Stimulated activated naive CD8-positive, alpha-beta T cell treated with anti-CD3 and anti-CD28 coated beads, Interleukin-15, Interleukin-2, amounts not matched to agents 100 ng/mL and 50 ng/mL, for 24 hours (primary cell): ENCODE results near the gene CAMKK1.

Experiments used
- H3K27ac Mint-ChIP-seq: one replicate; pipeline ENCODE4 v1.8.0; 2021; ENCODE audit warnings: mild to moderate bottlenecking, mixed read lengths
- H3K27me3 Mint-ChIP-seq: one replicate; pipeline ENCODE4 v1.8.0; 2021; ENCODE audit warnings: mixed read lengths
- H3K36me3 Mint-ChIP-seq: one replicate; pipeline ENCODE4 v1.8.0; 2021; ENCODE audit warnings: low read depth, mixed read lengths
- H3K4me1 Mint-ChIP-seq: one replicate; pipeline ENCODE4 v1.8.0; 2021; ENCODE audit warnings: low read depth, mixed read lengths
- H3K4me3 Mint-ChIP-seq: one replicate; pipeline ENCODE4 v1.8.0; 2021; ENCODE audit warnings: mild to moderate bottlenecking, mixed read lengths
- H3K9me3 Mint-ChIP-seq: one replicate; pipeline ENCODE4 v1.8.0; 2021; ENCODE audit warnings: mixed read lengths

CAMKK1 gene

DNA sequence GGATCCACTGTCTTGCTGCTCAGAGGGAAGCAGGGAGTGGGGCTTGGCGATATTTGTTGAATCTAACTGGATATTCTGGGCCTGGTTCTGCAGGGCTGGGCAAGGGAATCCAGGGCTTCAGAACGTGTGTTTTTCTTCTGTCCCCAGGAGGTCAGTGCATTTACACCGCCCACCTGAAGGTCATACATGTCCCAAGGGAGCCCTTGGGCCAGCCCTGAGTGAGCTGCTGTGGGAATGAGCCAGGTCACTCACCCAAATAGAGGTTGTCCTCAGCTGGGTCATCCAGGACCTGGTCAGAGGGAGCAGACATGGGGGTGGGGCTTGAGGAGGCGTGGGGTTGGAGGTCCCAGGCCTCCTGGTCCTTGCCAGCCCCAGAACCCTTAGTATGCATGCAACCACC, 10.6 kb downstream of the CAMKK1 start:
- Mint-ChIP-seq H3K9me3 (no peaks in the 10 kb centered on the region), H3K4me1 (peaks cover 10% of the 10 kb centered on the region), H3K36me3 (no peaks in the 10 kb centered on the region), H3K27me3 (no peaks in the 10 kb centered on the region), H3K27ac (no peak overlapping the region), H3K4me3 (no peak overlapping the region)

DNA sequence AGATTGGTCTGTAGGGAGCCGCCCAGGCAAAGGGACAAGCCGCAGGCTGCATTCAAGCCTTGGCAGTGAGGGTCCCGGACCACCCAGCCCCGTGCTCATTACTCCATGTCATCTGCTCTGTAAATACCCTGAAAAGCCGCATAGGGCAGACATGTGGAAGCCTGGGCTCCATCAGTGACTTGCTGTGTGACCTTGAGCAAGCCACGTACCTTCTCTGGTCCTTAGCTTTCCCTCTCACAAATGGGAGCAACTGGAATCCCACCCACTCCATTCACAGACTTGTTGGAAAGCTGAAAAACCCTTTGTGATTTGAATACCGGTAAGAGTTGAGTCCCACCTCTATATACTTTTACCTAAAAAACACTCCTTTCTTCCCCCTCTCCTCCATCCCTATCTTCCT, 11.9 kb downstream of the CAMKK1 start:
- Mint-ChIP-seq H3K36me3 (no peaks in the 10 kb centered on the region), H3K27ac (no peak overlapping the region), H3K4me3 (no peak overlapping the region), H3K4me1 (no peaks in the 10 kb centered on the region), H3K27me3 (no peaks in the 10 kb centered on the region), H3K9me3 (no peaks in the 10 kb centered on the region)

DNA sequence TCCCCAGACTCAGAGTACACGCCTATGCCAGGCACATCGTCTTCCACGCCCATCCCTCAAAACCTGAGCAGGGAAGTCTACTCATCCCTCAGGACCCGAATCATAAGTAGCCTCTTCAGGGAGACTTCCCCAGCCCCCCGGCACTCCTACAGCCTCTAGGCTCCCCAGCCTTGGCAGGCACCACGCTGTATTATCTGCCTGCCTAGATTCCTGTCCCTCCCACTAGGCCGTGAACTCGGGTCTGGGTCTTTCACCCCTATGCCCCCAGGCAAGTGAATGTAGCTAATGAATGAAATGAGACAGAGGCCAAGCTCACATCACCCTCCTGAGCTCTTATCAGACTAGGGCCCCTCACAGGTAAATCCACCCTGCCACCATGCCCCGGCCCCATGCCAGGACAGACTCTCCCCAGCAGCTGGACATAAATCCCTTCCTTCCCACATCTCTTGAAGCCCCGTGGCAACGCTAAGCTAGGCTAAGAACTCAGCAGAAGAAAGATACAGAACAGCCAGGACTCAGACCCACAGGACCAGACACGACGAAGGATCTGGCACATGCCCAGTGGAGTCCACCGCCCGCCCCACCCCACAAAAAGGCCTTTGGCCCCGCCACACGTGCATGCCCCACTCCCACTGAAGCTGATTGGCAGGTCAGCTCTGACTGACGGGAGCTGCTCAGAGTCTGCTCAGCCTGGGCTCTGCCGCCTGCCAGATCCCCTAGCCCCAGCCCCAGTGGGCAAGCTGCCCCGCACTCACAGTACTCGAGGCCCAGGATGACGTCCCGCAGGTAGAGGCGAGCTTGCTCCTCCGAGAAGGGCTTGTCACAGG, 13.0 kb downstream of the CAMKK1 start:
- no peaks in the 10 kb centered on the region for H3K36me3 Mint-ChIP-seq
- H3K27ac Mint-ChIP-seq: no peak overlapping the region

DNA sequence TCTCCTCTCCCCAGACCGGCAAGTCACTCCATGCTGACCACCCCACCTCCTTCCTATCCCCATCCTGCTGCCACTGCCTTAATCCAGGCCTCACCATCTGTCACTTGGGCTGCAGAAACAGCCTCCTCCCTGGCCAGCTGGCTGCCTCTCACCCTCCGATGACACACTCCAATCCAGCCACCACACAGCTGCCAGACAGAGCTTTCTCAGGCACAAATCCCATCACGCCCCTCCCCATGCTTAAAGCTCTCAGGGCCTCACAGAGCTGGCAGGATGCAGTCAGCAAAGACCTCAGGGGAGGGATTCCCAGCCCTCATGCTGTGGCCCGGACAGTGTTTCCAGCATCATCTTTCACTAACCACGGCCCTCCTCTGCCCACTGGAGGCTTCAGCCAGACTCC, 13.7 kb downstream of the CAMKK1 start:
- Mint-ChIP-seq H3K27me3 (no peaks in the 10 kb centered on the region), H3K36me3 (no peaks in the 10 kb centered on the region), H3K9me3 (no peaks in the 10 kb centered on the region), H3K4me1 (no peaks in the 10 kb centered on the region), H3K27ac (no peak overlapping the region), H3K4me3 (no peak overlapping the region)

More for the DNA sequence above, 13.0 kb downstream of the CAMKK1 start:
- Mint-ChIP-seq H3K27me3 (no peaks in the 10 kb centered on the region), H3K9me3 (no peaks in the 10 kb centered on the region), H3K4me1 (no peaks in the 10 kb centered on the region), H3K4me3 (no peak overlapping the region)

DNA sequence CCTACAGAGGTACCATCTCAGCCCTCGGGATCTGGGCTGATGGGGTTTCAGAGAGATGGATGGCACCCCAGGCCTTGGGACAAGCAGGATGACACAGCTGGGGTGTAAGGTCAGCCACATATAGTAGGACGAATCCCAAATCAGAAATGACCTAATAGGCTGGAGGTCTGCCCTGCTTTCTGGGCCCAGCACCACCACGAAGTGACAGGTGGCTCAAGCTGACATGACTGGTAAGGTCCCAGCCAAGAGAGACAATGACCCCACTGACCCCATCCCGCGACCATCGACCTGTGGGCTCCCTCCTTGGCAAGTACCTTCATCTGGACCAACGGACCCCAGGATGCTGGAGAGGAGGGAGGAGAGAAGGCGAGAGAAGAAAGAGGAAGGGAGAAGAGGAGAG, 15.6 kb downstream of the CAMKK1 start:
- Mint-ChIP-seq H3K36me3 (no peaks in the 10 kb centered on the region), H3K4me1 (no peaks in the 10 kb centered on the region), H3K27ac (no peak overlapping the region), H3K9me3 (no peaks in the 10 kb centered on the region), H3K4me3 (no peak overlapping the region), H3K27me3 (no peaks in the 10 kb centered on the region)

- no peak overlapping the region for H3K27ac Mint-ChIP-seq
- H3K36me3 Mint-ChIP-seq: no peaks in the 10 kb centered on the region
- no peaks in the 10 kb centered on the region for H3K27me3 Mint-ChIP-seq
- no peaks in the 10 kb centered on the region for H3K9me3 Mint-ChIP-seq
- no peak overlapping the region for H3K4me3 Mint-ChIP-seq
- H3K4me1 Mint-ChIP-seq: peaks cover 5% of the 10 kb centered on the region
Observed at GRCh38 chr17:3875317-3875716, 17.5 kb downstream of the CAMKK1 start.

DNA sequence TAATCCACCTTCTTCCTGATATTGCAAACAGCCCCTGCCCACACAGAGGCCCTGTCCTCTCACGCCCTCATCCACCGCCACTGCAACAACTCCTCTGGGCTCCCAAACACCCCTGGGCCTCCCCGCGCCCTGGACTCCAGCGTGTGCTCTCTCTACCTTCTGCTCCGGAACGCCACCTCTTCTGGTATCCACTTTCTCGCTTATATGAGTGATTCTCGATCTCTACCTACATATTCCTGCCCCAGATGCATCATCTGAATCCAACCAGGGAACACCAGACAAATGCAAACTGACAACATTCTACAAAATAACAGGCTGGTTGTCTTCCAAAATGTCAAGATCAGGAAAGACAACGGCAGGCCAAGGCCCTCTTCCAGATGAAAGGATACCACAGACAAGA, 19.0 kb downstream of the CAMKK1 start:
- Mint-ChIP-seq H3K36me3 (no peaks in the 10 kb centered on the region), H3K4me3 (no peak overlapping the region), H3K9me3 (no peaks in the 10 kb centered on the region), H3K4me1 (peaks cover 5% of the 10 kb centered on the region), H3K27ac (no peak overlapping the region), H3K27me3 (no peaks in the 10 kb centered on the region)

DNA sequence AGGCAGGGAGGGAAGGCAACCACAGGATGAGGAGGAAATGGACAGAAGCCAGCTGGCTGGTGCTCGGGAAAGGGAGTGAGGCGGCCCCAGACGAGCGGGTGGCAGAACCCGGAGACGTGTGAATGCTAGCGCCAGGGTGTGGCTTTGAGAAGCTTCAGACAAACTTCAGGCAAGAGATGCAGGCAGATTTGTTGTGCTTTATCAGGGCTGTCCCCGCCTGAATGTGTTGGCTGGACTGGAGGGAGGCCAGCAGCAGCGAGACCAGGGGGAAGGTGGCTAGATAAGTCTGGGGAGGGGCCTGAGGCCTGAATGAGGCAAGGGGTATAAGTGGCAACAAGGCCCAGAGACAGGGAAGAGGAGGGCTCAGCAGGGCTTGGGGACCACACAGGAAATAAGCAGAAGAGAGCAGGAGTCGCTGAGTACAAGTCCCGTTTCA, 22.0 kb downstream of the CAMKK1 start:
- Mint-ChIP-seq H3K4me1 (peaks cover 5% of the 10 kb centered on the region), H3K27ac (peak overlapping the region; percentile 51), H3K4me3 (no peak overlapping the region), H3K36me3 (no peaks in the 10 kb centered on the region), H3K27me3 (no peaks in the 10 kb centered on the region), H3K9me3 (no peaks in the 10 kb centered on the region)

DNA sequence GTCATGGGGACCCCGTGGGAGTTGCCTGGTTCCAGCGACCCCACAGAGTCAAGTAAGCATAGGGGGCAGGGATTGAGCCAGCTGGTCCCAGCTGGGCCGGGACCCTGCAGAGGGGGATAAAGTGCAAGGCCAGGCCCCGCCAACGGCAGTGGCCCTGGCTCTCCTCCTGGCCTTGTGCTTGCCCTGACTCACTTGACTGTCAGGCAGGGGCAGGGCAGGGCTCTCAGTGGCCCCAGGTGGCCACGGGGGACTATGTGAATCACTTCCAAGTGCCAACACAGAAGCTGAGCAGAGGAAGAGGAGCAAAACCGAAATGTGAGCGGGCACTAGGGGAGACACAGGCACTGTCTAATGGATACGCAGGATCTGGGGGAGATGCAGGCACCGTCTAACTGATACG, 25.2 kb downstream of the CAMKK1 start:
- Mint-ChIP-seq H3K9me3 (no peaks in the 10 kb centered on the region), H3K27ac (no peak overlapping the region), H3K4me3 (no peak overlapping the region)

DNA sequence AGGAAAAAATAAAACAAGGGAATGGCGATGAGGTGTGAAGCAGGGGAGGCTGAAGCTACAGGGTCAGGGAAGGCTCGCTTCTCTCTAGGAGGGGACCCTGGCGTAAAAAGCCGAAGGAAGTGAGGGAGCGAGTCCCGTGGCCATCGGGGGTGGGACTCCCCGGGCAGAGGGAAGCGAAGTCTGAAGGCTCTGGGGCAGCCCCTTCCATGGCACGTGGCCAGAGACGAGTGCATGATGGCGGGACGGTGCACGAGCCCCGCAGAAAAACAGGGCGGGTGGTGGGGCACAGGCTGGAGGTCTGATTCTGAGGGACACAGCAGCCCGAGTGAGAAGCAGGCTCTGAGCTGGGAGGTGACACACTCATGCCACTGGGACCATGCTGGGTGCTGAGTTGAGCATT, 25.7 kb downstream of the CAMKK1 start:
- H3K27ac Mint-ChIP-seq: no peak overlapping the region
- no peaks in the 10 kb centered on the region for H3K27me3 Mint-ChIP-seq
- peaks cover 5% of the 10 kb centered on the region for H3K4me1 Mint-ChIP-seq
- no peak overlapping the region for H3K4me3 Mint-ChIP-seq
- H3K9me3 Mint-ChIP-seq: no peaks in the 10 kb centered on the region
- H3K36me3 Mint-ChIP-seq: no peaks in the 10 kb centered on the region

More for the DNA sequence above, 25.2 kb downstream of the CAMKK1 start:
- Mint-ChIP-seq H3K27me3 (no peaks in the 10 kb centered on the region), H3K36me3 (no peaks in the 10 kb centered on the region), H3K4me1 (peaks cover 5% of the 10 kb centered on the region)

DNA sequence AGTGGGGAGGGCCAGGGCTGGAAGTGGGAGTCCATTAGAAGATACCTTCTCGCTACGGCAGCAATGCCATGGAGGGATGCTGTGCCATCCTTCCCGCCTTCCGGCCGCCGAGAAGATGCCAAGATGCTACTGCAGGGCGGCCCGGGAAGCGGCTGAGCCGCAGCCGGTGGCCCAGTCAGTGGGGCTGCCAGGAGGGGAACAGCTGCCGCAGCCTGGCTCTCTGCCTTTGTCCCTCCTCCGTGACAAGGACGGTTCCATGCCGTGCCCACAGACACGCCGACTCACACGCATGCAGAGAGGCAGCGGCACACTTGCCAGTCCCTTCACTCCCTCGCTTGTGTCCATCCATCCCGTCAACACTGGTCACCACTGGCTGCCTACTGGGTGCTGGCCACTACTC, 26.6 kb downstream of the CAMKK1 start:
- peaks cover 5% of the 10 kb centered on the region for H3K4me1 Mint-ChIP-seq
- no peak overlapping the region for H3K4me3 Mint-ChIP-seq
- H3K36me3 Mint-ChIP-seq: no peaks in the 10 kb centered on the region
- no peaks in the 10 kb centered on the region for H3K9me3 Mint-ChIP-seq
- no peaks in the 10 kb centered on the region for H3K27me3 Mint-ChIP-seq
- H3K27ac Mint-ChIP-seq: no peak overlapping the region

DNA sequence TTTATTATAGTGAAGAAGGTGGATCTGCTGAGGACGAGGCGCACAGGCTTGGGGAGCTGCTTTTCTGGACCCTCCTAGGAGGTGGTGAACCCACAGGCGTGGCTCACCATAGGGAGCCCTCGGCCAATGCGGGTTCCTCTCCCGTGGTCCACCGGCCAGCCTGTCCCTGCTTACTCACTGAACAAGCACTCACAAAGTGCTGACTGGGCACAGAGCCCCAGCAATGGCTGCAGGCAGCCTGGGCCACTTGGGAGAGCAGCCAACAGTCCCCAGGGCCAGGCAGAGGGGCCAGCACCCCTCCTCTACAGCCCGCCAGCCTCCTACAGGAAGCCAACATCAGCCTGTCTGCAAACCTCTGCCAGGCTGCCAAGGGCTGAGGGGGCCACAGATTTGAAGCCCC, 27.7 kb downstream of the CAMKK1 start:
- Mint-ChIP-seq H3K4me1 (no peaks in the 10 kb centered on the region), H3K27me3 (no peaks in the 10 kb centered on the region), H3K9me3 (no peaks in the 10 kb centered on the region), H3K36me3 (no peaks in the 10 kb centered on the region), H3K27ac (no peak overlapping the region), H3K4me3 (no peak overlapping the region)

DNA sequence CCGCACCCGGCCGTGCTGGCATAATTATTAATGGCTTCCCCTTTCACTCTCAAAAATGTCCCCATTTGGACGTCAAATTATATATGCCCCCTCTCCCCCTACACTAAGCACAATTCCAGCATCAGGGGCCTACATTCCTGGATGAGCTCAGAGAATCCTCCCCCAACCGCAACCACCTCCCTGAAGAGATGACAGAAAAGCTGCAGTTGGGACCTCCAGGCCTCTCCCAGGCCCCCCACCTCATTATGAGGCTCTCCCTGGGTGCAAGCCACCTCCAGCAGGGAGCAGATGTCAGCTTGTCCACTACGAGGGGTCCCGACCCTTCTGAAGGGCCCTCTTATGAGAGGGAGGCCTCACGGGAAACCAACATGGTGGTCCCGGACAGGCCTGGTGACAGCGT, 28.3 kb downstream of the CAMKK1 start:
- H3K27me3 Mint-ChIP-seq: no peaks in the 10 kb centered on the region
- H3K9me3 Mint-ChIP-seq: no peaks in the 10 kb centered on the region
- H3K27ac Mint-ChIP-seq: no peak overlapping the region
- no peak overlapping the region for H3K4me3 Mint-ChIP-seq
- H3K4me1 Mint-ChIP-seq: no peaks in the 10 kb centered on the region
- no peaks in the 10 kb centered on the region for H3K36me3 Mint-ChIP-seq

- H3K4me3 Mint-ChIP-seq: no peak overlapping the region
- no peaks in the 10 kb centered on the region for H3K9me3 Mint-ChIP-seq
- no peaks in the 10 kb centered on the region for H3K36me3 Mint-ChIP-seq
- H3K27ac Mint-ChIP-seq: no peak overlapping the region
- H3K4me1 Mint-ChIP-seq: no peaks in the 10 kb centered on the region
- H3K27me3 Mint-ChIP-seq: no peaks in the 10 kb centered on the region
Observed at GRCh38 chr17:3861761-3862681, 30.8 kb downstream of the CAMKK1 start.

- Mint-ChIP-seq H3K36me3 (no peaks in the 10 kb centered on the region), H3K4me1 (no peaks in the 10 kb centered on the region), H3K4me3 (no peak overlapping the region), H3K27me3 (no peaks in the 10 kb centered on the region), H3K27ac (no peak overlapping the region), H3K9me3 (no peaks in the 10 kb centered on the region)
Observed at GRCh38 chr17:3860939-3861700, 31.7 kb downstream of the CAMKK1 start.
